WI38 (cell line): ENCODE measurements around the gene PELO.
"Not testable (repeated sequence)": the region's sequence is repeated elsewhere in the genome, so short reads cannot be mapped to it uniquely, and the experiment has no call there.

ENCODE experiments used
- H3K4me3 ChIP-seq: 2 replicates; pipeline ENCODE4 v1.5.1; 2011; ENCODE audit warnings: low read depth, mild to moderate bottlenecking, control low read depth, low read length
- CTCF ChIP-seq: IDR thresholded peaks from 2 replicates; pipeline ENCODE4 v1.5.1; 2012; ENCODE audit warnings: low read depth, mild to moderate bottlenecking, control low read depth, low read length

Gene PELO

GRCh38 chr5:52814352-52815148 lies 26.8 kb downstream of the PELO start:
- H3K4me3 ChIP-seq: no peak overlapping the region
- no peak for TF ChIP-seq CTCF

GRCh38 chr5:52817818-52818217 lies 30.1 kb downstream of the PELO start:
- H3K4me3 ChIP-seq: no peak overlapping the region
- TF ChIP-seq CTCF: no peak

DNA sequence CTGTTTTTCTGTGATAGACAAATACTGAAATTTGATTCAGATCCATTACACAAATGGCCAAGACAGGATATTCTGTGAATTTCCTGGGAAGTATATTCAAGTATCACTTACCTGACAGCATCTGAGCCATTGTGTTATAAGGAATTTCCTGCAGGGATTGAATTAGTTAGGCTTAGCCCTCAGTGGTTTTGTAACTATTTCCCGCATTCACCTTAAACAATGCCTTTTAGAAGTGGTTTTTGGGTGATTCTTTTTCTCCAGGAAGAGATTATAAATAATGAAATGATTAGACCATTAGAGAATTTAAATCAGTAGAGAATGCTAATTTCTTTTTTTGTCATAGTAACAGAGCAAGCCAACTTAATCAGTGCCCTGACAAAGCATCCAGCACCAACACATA lies 30.6 kb downstream of the PELO start:
- no peak overlapping the region for H3K4me3 ChIP-seq
- no peak for TF ChIP-seq CTCF

DNA sequence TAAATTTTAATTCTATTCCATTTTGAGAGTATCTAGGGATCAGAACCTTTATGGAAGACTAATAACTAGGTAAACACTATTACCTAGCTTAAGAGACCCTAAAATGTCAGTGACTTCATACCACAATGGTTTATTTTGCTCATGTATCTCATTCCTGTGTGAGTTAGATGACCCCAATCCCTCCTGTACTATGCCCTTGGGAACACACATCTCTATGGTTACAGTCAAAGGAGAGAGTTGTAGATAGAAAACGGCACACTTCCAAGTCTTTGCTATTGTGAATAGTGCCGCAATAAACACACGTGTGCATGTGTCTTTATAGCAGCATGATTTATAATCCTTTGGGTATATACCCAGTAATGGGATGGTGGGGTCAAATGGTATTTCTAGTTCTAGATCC lies 31.1 kb downstream of the PELO start:
- H3K4me3 ChIP-seq: not testable (repeated sequence)

- TF ChIP-seq CTCF: no peak
- no peak overlapping the region for H3K4me3 ChIP-seq
Measured at GRCh38 chr5:52821901-52822300, 34.2 kb downstream of the PELO start.

GRCh38 chr5:52822437-52822836 lies 34.7 kb downstream of the PELO start:
- TF ChIP-seq CTCF: no peak

DNA sequence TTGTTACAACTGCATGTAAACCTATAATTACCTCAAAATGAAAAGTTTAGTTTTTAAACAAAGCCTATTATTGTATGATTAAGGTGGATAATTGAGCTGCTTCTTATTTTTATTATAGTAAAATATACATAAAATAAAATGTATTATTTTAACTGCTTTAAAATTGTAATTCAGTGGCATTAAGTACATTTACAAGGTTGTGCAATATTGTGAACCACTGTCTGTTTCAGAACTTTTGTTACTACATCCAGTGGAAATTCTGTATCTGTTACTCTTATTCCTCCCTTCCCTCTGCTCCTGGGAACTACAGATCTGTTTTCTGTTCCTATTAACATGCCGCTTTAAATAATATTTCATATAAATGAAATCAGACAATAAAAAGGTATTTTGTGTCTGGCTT lies 37.1 kb downstream of the PELO start:
- H3K4me3 ChIP-seq: no peak overlapping the region
- TF ChIP-seq CTCF: no peak

More at GRCh38 chr5:52822437-52822836, 34.7 kb downstream of the PELO start:
- H3K4me3 ChIP-seq: no peak overlapping the region

DNA sequence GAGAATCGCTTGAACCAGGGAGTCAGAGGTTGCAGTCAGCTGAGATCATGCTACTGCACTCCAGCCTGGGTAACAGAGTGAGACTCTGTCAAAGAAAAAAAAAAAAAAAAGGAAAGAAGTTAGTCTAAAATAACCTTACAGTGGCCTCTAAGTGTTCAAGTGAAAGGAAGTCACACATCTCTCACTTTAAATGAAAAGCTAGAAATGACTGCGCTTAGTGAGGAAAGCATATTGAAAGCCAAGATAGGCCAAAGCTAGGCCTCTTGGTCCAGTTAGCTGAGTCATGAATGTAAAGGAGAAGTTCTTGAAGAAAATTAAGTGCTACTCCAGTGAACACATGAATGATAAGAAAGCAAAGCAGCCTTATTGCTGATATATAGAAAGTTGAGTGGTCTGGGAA lies 38.1 kb downstream of the PELO start:
- no peak for TF ChIP-seq CTCF
- no peak overlapping the region for H3K4me3 ChIP-seq
